ENCODE measurements around the gene NAV2. TPM values are rescaled to one million over a fixed set of nuclear protein-coding genes. Genes with fewer than 3 reads are reported as not detected.

Gene NAV2
- polyA plus RNA-seq, 1 experiment = 5.1 TPM

DNA sequence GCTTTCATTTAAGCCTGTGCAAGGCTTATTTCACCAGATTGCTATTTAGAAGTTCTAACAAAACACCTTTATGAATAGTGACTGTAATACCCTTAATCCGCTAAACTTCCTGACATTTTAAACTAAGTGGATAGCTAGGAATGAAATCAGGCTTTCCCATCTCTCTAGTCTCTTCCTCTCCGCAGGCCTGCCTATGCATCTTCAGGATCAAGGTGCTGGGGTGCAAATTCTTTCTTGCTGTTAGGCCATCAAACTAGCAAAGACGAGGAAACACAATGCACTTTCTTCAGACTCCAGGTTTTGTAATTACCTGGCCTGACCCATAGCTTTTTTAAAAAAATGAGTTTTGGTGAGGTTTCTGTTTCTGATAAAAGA is 298.2 kb downstream of the NAV2 start:
- TF ChIP-seq, protein P1, sequence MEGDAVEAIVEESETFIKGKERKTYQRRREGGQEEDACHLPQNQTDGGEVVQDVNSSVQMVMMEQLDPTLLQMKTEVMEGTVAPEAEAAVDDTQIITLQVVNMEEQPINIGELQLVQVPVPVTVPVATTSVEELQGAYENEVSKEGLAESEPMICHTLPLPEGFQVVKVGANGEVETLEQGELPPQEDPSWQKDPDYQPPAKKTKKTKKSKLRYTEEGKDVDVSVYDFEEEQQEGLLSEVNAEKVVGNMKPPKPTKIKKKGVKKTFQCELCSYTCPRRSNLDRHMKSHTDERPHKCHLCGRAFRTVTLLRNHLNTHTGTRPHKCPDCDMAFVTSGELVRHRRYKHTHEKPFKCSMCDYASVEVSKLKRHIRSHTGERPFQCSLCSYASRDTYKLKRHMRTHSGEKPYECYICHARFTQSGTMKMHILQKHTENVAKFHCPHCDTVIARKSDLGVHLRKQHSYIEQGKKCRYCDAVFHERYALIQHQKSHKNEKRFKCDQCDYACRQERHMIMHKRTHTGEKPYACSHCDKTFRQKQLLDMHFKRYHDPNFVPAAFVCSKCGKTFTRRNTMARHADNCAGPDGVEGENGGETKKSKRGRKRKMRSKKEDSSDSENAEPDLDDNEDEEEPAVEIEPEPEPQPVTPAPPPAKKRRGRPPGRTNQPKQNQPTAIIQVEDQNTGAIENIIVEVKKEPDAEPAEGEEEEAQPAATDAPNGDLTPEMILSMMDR (IDR thresholded peaks at IDR 0.05; ENCODE audit: low read depth, low read length) = no peak
- POLR2A ChIA-PET = interaction anchor here (0.6 kb wide), 1 partner anchor 12 kb away, joined by 6 read pairs; no protein-coding TSS in a partner anchor
- Histone ChIP-seq H3K27ac (ENCODE audit: low read depth, low read length) (no peak overlapping the region), H3K27me3 (ENCODE audit: control insufficient read depth, insufficient read depth, low read length) (no peaks in the 10 kb centered on the region), H3K9me3 (ENCODE audit: control insufficient read depth, insufficient read depth, low read length) (no peaks in the 10 kb centered on the region), H3K4me3 (ENCODE audit: low read depth, low read length) (no peak overlapping the region)
- DNase-seq (ENCODE audit: low read depth, low spot score) = no peak
- CTCF ChIA-PET = interaction anchor here (0.8 kb wide), 1 partner anchor 13 kb away, joined by 3 read pairs; no protein-coding TSS in a partner anchor

DNA sequence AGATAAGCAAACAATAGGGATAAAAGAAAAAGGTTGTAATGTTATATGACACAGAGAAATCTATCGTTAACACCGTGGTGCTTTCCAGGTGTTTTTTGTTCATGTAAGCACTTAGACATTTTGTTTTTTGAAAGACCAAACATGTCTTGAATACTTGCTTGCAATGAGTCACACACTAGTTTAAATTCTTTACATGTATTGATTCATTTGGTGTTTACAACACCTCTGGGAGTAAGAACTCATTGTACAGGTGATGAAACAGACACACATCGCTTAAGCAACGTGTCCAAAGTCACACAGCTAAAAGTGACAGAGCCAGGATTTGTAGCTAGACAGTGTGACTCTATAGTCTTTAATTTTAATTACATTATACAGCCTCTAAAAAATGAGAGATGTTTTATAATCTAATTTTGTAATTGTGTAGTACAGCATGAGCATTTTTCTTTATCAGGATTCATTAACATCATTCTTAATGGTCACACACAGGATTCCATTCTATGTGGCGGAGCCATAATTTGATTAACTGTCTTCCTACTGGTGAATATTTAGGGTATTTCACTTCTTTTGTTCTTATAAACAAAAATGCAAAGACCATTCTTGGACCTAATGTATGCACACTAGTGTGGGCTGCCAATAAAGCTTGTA is 298.8 kb downstream of the NAV2 start:
- H3K9me3 ChIP-seq (ENCODE audit: control insufficient read depth, insufficient read depth, low read length) = no peaks in the 10 kb centered on the region
- TF ChIP-seq, protein P1 (IDR thresholded peaks at IDR 0.05; ENCODE audit: low read depth, low read length) = no peak
- DNase-seq (ENCODE audit: low read depth, low spot score) = no peak
- CTCF ChIA-PET = no interaction called here
- H3K27me3 ChIP-seq (ENCODE audit: control insufficient read depth, insufficient read depth, low read length) = no peaks in the 10 kb centered on the region
- POLR2A ChIA-PET = no interaction called here
- no peak overlapping the region for H3K27ac ChIP-seq (ENCODE audit: low read depth, low read length)
- no peak overlapping the region for H3K4me3 ChIP-seq (ENCODE audit: low read depth, low read length)

DNA sequence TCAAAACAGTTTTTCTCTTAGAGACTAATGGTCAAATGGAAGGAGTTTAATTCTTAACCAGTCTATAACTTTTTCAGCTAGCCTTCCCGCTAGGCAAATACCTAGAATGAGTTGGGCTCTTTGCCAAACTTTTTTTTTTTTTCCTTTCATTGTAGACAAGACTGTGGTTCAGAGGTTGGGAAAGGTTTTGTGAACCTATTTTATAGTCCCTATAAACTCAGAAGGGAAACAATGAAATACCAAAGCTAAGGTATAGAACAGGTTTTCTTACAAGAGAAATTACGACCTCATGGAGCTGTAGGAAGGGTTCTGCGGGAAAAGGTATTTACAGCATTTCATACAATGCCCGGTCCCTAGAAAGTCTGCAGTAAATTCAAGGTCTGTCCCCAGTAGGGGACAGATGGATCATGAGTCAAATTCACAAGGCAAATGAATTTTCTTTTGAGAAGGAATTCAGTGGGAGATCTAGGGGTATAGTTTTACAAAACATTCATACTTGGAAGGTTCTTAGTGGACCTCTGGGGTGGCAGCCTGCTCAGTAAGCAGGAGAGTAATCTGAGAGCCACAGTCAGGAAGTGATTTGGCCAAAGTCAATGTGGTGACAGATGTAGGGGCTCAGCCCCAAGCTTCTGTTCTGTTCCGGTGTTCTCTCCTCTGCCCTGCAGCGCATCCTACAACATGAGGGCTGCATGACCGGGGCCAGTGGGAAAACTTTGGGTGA is 300.9 kb downstream of the NAV2 start:
- H3K27me3 ChIP-seq (ENCODE audit: control insufficient read depth, insufficient read depth, low read length) = no peaks in the 10 kb centered on the region
- CTCF ChIA-PET = no interaction called here
- H3K4me3 ChIP-seq (ENCODE audit: low read depth, low read length) = no peak overlapping the region
- H3K9me3 ChIP-seq (ENCODE audit: control insufficient read depth, insufficient read depth, low read length) = no peaks in the 10 kb centered on the region
- no peak overlapping the region for H3K27ac ChIP-seq (ENCODE audit: low read depth, low read length)
- POLR2A ChIA-PET = no interaction called here
- no peak for DNase-seq (ENCODE audit: low read depth, low spot score)
- TF ChIP-seq, protein P1 (IDR thresholded peaks at IDR 0.05; ENCODE audit: low read depth, low read length) = no peak

DNA sequence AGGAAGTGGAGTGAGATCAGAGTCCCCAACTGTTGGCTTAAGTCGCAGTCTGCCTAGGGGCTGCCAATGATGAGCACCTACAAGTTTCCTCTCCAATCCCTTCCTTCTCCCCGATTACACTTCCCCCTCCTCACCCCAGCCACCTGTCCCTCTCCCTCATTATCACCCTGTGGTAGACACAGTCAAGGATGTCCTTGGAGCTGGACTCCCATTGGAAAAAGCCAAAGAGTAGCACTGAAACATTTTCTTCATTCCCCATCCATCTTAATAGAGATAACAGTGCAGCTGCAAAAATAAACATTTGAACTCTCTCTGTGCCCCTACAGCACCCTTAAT is 301.4 kb downstream of the NAV2 start:
- no peak for DNase-seq (ENCODE audit: low read depth, low spot score)
- TF ChIP-seq, protein P1 (IDR thresholded peaks at IDR 0.05; ENCODE audit: low read depth, low read length) = no peak
- Histone ChIP-seq H3K27me3 (ENCODE audit: control insufficient read depth, insufficient read depth, low read length) (no peaks in the 10 kb centered on the region), H3K9me3 (ENCODE audit: control insufficient read depth, insufficient read depth, low read length) (no peaks in the 10 kb centered on the region), H3K4me3 (ENCODE audit: low read depth, low read length) (no peak overlapping the region), H3K27ac (ENCODE audit: low read depth, low read length) (no peak overlapping the region)
- ChIA-PET CTCF (no interaction called here), POLR2A (no interaction called here)

DNA sequence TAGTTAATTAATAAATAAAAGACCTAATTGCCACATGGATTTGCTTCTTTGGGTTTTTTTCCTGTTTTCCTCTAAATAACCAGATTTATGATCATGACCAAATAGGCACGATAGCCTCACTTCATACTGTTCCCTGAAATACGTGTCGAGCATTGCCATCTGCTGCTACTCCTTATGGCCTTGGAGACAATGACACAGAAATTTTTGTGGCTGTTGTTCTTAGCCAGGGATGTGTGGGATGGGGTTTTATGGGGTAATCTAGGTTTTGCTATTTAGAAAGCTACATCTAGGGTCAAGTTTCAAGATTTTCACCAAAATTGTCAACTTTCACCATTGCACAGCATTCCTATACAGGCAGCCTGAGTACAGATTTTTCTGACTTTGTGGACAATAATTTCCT is 302.5 kb downstream of the NAV2 start:
- no peak overlapping the region for H3K4me3 ChIP-seq (ENCODE audit: low read depth, low read length)
- ChIA-PET POLR2A (no interaction called here), CTCF (interaction anchor here (0.8 kb wide), 1 partner anchor 25 kb away, joined by 3 read pairs; no protein-coding TSS in a partner anchor)
- H3K27ac ChIP-seq (ENCODE audit: low read depth, low read length) = no peak overlapping the region
- H3K27me3 ChIP-seq (ENCODE audit: control insufficient read depth, insufficient read depth, low read length) = no peaks in the 10 kb centered on the region
- DNase-seq (ENCODE audit: low read depth, low spot score) = no peak
- TF ChIP-seq, protein P1 (IDR thresholded peaks at IDR 0.05; ENCODE audit: low read depth, low read length) = no peak
- no peaks in the 10 kb centered on the region for H3K9me3 ChIP-seq (ENCODE audit: control insufficient read depth, insufficient read depth, low read length)
